GM10266 (cell line): ENCODE data around the gene ZBTB17.
"Not testable (repeated sequence)": the region's sequence is repeated elsewhere in the genome, so short reads cannot be mapped to it uniquely, and the experiment has no call there.

Source experiments
- DNase-seq: peaks from one replicate; pipeline ENCODE4 v3.0.0; 2012; ENCODE audit errors: extremely low spot score
- CTCF ChIP-seq: IDR thresholded peaks from 2 replicates; pipeline ENCODE4 v1.5.1; 2012; ENCODE audit warnings: mild to moderate bottlenecking, low read depth; ENCODE audit not compliant: control insufficient read depth, insufficient read depth; ENCODE audit errors: missing control alignments

The ZBTB17 gene

DNA sequence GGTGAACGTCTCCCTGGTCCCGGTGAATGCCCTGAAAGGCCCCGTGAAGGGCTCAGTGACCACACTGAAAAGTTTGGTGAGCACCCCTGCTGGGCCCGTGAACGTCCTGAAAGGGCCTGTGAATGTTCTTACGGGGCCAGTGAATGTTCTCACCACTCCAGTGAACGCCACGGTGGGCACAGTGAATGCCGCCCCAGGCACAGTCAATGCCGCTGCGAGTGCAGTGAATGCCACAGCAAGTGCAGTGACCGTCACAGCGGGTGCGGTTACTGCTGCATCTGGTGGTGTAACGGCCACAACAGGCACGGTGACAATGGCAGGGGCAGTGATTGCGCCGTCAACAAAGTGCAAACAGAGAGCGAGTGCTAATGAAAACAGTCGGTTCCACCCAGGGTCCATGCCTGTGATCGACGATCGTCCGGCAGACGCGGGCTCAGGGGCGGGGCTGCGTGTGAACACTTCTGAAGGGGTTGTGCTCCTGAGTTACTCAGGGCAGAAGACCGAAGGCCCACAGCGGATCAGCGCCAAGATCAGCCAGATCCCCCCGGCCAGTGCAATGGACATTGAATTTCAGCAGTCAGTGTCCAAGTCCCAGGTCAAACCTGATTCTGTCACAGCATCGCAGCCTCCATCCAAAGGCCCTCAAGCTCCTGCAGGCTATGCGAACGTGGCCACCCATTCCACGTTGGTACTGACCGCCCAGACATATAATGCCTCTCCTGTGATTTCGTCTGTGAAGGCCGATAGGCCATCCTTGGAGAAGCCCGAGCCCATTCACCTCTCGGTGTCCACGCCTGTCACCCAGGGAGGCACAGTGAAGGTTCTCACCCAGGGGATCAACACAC, 41.5 kb downstream of the ZBTB17 start:
- TF ChIP-seq CTCF, result no peak
- no peak for DNase-seq

DNA sequence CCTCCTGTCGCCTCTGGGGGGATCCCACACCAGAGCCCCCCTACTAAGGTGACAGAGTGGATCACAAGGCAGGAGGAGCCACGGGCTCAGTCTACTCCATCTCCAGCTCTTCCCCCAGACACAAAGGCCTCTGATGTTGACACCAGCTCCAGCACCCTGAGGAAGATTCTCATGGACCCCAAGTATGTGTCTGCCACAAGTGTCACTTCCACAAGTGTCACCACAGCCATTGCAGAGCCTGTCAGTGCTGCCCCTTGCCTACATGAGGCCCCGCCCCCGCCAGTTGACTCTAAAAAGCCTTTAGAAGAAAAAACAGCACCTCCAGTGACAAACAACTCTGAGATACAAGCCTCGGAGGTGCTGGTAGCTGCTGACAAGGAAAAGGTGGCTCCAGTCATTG, 42.2 kb downstream of the ZBTB17 start:
- TF ChIP-seq CTCF, result no peak
- no peak for DNase-seq

DNA sequence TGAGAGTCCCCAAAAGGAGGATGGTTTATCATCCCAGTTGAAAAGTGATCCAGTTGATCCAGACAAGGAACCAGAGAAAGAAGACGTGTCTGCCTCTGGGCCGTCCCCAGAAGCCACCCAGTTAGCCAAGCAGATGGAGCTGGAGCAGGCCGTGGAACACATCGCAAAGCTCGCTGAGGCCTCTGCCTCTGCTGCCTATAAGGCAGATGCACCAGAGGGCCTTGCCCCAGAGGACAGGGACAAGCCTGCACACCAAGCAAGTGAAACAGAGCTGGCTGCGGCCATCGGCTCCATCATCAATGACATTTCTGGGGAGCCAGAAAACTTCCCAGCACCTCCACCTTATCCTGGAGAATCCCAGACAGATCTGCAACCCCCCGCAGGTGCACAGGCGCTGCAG, 43.3 kb downstream of the ZBTB17 start:
- TF ChIP-seq CTCF, result no peak
- DNase-seq, result no peak

GRCh38 chr1:15931884-15932283, 44.0 kb downstream of the ZBTB17 start:
- DNase-seq, result no peak
- TF ChIP-seq CTCF, result no peak

DNA sequence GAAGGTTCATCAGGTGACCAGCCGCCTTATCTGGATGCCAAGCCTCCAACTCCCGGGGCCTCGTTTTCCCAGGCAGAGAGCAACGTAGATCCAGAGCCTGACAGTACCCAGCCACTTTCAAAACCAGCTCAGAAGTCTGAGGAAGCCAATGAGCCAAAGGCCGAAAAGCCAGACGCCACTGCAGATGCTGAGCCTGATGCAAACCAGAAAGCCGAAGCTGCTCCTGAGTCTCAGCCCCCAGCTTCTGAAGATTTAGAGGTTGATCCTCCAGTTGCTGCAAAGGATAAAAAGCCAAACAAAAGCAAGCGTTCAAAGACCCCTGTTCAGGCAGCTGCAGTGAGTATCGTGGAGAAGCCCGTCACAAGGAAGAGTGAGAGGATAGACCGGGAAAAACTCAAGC, 44.5 kb downstream of the ZBTB17 start:
- TF ChIP-seq CTCF, result no peak

DNA sequence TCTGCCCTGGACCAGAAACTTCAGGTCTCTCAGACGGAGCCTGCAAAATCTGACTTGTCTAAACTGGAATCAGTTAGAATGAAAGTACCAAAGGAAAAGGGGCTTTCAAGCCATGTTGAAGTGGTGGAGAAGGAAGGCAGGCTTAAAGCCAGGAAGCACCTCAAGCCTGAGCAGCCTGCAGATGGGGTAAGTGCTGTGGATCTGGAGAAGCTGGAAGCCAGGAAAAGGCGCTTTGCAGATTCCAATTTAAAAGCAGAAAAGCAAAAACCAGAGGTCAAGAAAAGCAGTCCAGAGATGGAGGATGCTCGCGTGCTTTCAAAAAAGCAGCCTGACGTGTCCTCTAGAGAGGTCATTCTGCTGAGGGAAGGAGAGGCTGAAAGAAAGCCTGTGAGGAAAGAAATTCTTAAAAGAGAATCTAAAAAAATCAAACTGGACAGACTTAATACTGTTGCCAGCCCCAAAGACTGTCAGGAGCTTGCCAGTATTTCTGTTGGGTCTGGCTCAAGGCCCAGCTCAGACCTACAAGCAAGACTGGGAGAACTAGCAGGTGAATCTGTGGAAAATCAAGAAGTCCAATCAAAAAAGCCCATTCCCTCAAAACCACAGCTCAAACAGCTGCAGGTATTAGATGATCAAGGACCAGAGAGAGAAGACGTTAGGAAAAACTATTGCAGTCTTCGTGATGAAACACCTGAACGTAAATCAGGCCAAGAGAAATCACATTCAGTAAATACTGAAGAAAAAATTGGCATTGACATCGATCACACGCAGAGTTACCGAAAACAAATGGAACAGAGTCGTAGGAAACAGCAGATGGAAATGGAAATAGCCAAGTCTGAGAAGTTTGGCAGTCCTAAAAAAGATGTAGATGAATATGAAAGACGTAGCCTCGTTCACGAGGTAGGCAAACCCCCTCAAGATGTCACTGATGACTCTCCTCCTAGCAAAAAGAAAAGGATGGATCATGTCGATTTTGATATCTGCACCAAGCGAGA, 46.6 kb downstream of the ZBTB17 start:
- TF ChIP-seq CTCF, result no peak
- no peak for DNase-seq

More for the DNA sequence above, 44.5 kb downstream of the ZBTB17 start:
- DNase-seq, result no peak

DNA sequence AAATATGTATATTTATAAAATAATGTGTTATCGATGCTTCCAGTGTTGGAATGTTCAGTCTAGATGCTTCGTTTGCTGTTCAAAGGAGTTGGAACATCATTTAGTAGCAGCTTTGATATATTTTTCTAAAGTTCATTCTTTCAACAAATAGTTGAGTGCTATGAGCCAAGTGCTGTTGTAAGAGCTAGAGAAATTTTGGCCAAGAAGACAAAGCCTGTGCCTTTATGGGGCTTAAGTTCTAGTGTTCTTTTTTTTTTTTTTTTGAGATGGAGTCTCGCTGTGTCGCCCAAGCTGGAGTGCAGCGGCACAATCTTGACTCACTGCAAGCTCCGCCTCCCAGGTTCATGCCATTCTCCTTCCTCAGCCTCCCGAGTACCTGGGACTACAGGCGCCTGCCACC, 49.5 kb downstream of the ZBTB17 start:
- not testable (repeated sequence) for DNase-seq
